Fibroblast of lung (primary cell): ENCODE results near the gene SAP30BP. TPM values are rescaled to one million over a fixed set of nuclear protein-coding genes. Genes with fewer than 3 reads are reported as not detected.

Source experiments
- DNase-seq, 2 donors: peaks; one replicate each; pipeline versions ENCODE4 v3.0.0 to v3.0.0-alpha.2; 2010; ENCODE audit warnings: low read depth in 2 of 2
- H2AFZ ChIP-seq: 2 replicates; pipeline ENCODE4 v1.5.1; 2012; ENCODE audit warnings: low read length, control low read depth, inconsistent platforms
- H3K27ac ChIP-seq: 2 replicates; pipeline ENCODE4 v1.5.1; 2011; ENCODE audit warnings: low read length, control low read depth; ENCODE audit not compliant: insufficient read depth
- H3K27me3 ChIP-seq: 2 replicates; pipeline ENCODE4 v1.5.1; 2011; ENCODE audit warnings: mild to moderate bottlenecking, low read length; ENCODE audit not compliant: control insufficient read depth, insufficient read depth
- H3K36me3 ChIP-seq: 2 replicates; pipeline ENCODE4 v1.5.1; 2011; ENCODE audit warnings: low read length; ENCODE audit not compliant: control insufficient read depth, insufficient read depth
- H3K4me1 ChIP-seq: 2 replicates; pipeline ENCODE4 v1.5.1; 2011; ENCODE audit warnings: low read length; ENCODE audit not compliant: control insufficient read depth, insufficient read depth; ENCODE audit errors: extremely low read depth
- H3K4me2 ChIP-seq: 2 replicates; pipeline ENCODE4 v1.5.1; 2011; ENCODE audit warnings: low read length, control low read depth; ENCODE audit not compliant: insufficient read depth; ENCODE audit errors: extremely low read depth
- H3K4me3 ChIP-seq, 4 experiments: fragments of 200-600 bp in 1 of 4; sonication (generic) in 1 of 4; replicated peaks in 1 of 4; 2 replicates each; pipeline ENCODE4 v1.5.1; 2011 to 2016; ENCODE audit warnings: low read length in 4 of 4, low read depth in 3 of 4, mild to moderate bottlenecking in 3 of 4, control low read depth in 2 of 4, inconsistent platforms in 1 of 4, mixed read lengths in 1 of 4; ENCODE audit not compliant: insufficient read depth in 1 of 4; ENCODE audit errors: control extremely low read depth in 1 of 4
- H3K79me2 ChIP-seq: 2 replicates; pipeline ENCODE4 v1.5.1; 2012; ENCODE audit warnings: mild to moderate bottlenecking, low read length, inconsistent platforms; ENCODE audit not compliant: control insufficient read depth, insufficient read depth
- H3K9ac ChIP-seq: 2 replicates; pipeline ENCODE4 v1.5.1; 2011; ENCODE audit warnings: mild to moderate bottlenecking, low read length, control low read depth; ENCODE audit not compliant: insufficient read depth
- H3K9me3 ChIP-seq: 2 replicates; pipeline ENCODE4 v1.5.1; 2012; ENCODE audit warnings: low read depth, low read length; ENCODE audit not compliant: control insufficient read depth, insufficient read depth
- H4K20me1 ChIP-seq: 2 replicates; pipeline ENCODE4 v1.5.1; 2011; ENCODE audit warnings: low read length; ENCODE audit not compliant: control insufficient read depth, insufficient read depth; ENCODE audit errors: extremely low read depth
- CTCF ChIP-seq, 2 donors: IDR thresholded peaks in 1 of 2; conservative IDR thresholded peaks in 1 of 2; 1 replicate in 1 of 2; 2 replicates in 1 of 2; pipeline ENCODE4 v1.5.1; 2011 to 2012; ENCODE audit warnings: low read length in 2 of 2, control low read depth in 1 of 2, inconsistent platforms in 1 of 2, low read depth in 1 of 2, mild to moderate bottlenecking in 1 of 2
- EZH2 ChIP-seq: IDR thresholded peaks from 2 replicates; pipeline ENCODE4 v1.5.1; 2012; ENCODE audit warnings: low read length, control low read depth, mild to moderate bottlenecking; ENCODE audit errors: missing control alignments
- polyA plus RNA-seq, 2 donors: library from polyadenylated mRNA; depleted of rRNA in 1 of 2; stranded (reverse) in 1 of 2; unstranded in 1 of 2; fragments of >200 nt; gene quantifications; 2 replicates each; pipeline ENCODE4 v1.2.1, GENCODE V29; 2011 to 2012; ENCODE audit warnings: missing spikeins in 1 of 2
- total RNA-seq: library from RNA; depleted of rRNA; stranded (reverse); fragments of >200 nt; gene quantifications from 2 replicates; pipeline ENCODE4 v1.2.1, GENCODE V29; 2014

SAP30BP gene
- total and polyA plus RNA-seq, 2 donors (not counting 1 experiment from before 2014, with no cell fraction given), result 43.9 to 61.0 TPM

- H3K9me3 ChIP-seq, result no peaks in the 10 kb centered on the region
- no peak overlapping the region for H3K4me2 ChIP-seq
- no peaks in the 10 kb centered on the region for H4K20me1 ChIP-seq
- no peak overlapping the region for H3K4me3 ChIP-seq
- no peaks in the 10 kb centered on the region for H3K27me3 ChIP-seq
- DNase-seq, result no peak
- no peak overlapping the region for H3K27ac ChIP-seq
- no peak overlapping the region for H3K9ac ChIP-seq
- no peak for TF ChIP-seq CTCF (conservative IDR thresholded peaks at IDR 0.05 in 1 of 2, IDR thresholded peaks at IDR 0.05 in 1 of 2; ENCODE audit: low read depth in 1 of 2, low read length in 2 of 2)
- TF ChIP-seq EZH2, result no peak
- H2AFZ ChIP-seq, result no peak overlapping the region
- H3K79me2 ChIP-seq, result no peaks in the 10 kb centered on the region
- H3K36me3 ChIP-seq, result no peaks in the 10 kb centered on the region
- peaks cover 2% of the 10 kb centered on the region for H3K4me1 ChIP-seq
Measured at GRCh38 chr17:75751676-75752404, 84.7 kb downstream of the SAP30BP start.

GRCh38 chr17:75752405-75752709 is 85.2 kb downstream of the SAP30BP start:
- no peaks in the 10 kb centered on the region for H4K20me1 ChIP-seq
- H3K27me3 ChIP-seq, result no peaks in the 10 kb centered on the region
- H3K36me3 ChIP-seq, result no peaks in the 10 kb centered on the region
- H3K4me1 ChIP-seq, result peaks cover 2% of the 10 kb centered on the region
- TF ChIP-seq EZH2, result no peak
- no peak for TF ChIP-seq CTCF (conservative IDR thresholded peaks at IDR 0.05 in 1 of 2, IDR thresholded peaks at IDR 0.05 in 1 of 2; ENCODE audit: low read depth in 1 of 2, low read length in 2 of 2)
- no peak for DNase-seq
- H3K9ac ChIP-seq, result no peak overlapping the region
- no peaks in the 10 kb centered on the region for H3K9me3 ChIP-seq
- H3K79me2 ChIP-seq, result no peaks in the 10 kb centered on the region
- H3K27ac ChIP-seq, result no peak overlapping the region
- no peak overlapping the region for H3K4me2 ChIP-seq
- no peak overlapping the region for H3K4me3 ChIP-seq
- H2AFZ ChIP-seq, result no peak overlapping the region

GRCh38 chr17:75752802-75753513 is 85.8 kb downstream of the SAP30BP start:
- H2AFZ ChIP-seq, result peak overlapping the region; percentile 67
- no peak overlapping the region for H3K27ac ChIP-seq
- peak overlapping the region in 2 of 4 experiments; percentile 26 to 56 for H3K4me3 ChIP-seq
- no peak overlapping the region for H3K9ac ChIP-seq
- H3K4me2 ChIP-seq, result peak overlapping the region; percentile 69
- no peaks in the 10 kb centered on the region for H3K27me3 ChIP-seq
- H3K36me3 ChIP-seq, result no peaks in the 10 kb centered on the region
- H3K4me1 ChIP-seq, result peaks cover 2% of the 10 kb centered on the region
- TF ChIP-seq EZH2, result no peak
- TF ChIP-seq CTCF (conservative IDR thresholded peaks at IDR 0.05 in 1 of 2, IDR thresholded peaks at IDR 0.05 in 1 of 2; ENCODE audit: low read depth in 1 of 2, low read length in 2 of 2), result no peak
- H3K79me2 ChIP-seq, result no peaks in the 10 kb centered on the region
- no peak for DNase-seq
- H4K20me1 ChIP-seq, result no peaks in the 10 kb centered on the region
- no peaks in the 10 kb centered on the region for H3K9me3 ChIP-seq
